ENCODE results near the gene OR10H5.
"Not testable (repeated sequence)": the region's sequence is repeated elsewhere in the genome, so short reads cannot be mapped to it uniquely, and the experiment has no call there.

Gene OR10H5

DNA sequence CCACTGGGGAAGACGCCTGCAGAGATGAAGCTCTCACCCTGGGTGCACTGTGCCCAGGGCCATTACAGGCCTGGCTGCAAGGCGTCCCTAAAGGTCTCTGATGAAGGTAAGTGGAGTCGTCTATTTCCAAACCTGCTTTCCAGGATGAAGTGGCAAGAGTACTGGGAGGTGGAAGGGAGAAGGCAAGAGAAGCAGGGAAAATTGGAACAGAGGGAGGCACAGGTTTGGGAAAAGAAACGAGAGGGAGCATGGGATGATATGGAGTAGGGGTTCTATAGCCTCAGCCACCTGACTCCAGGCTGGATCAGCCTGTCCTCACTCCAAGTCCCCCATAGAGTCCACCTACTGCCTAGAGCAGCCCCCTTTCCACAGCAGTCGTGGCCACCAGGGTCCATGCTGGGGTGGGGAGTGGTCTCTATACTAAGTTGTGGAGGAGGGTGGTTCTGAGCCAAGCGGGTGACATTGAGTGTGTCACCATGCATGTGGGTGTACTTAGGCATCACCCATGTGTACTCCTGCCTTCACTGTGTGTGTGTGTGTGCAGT lies at the start of gene OR10H5:
Gene OR10H5, plus strand, starts transcription at position 51 of the 545 bp plus-strand sequence. CDS start 6,388 bp downstream, outside the sequence.
- no peak for DNase-seq

DNA sequence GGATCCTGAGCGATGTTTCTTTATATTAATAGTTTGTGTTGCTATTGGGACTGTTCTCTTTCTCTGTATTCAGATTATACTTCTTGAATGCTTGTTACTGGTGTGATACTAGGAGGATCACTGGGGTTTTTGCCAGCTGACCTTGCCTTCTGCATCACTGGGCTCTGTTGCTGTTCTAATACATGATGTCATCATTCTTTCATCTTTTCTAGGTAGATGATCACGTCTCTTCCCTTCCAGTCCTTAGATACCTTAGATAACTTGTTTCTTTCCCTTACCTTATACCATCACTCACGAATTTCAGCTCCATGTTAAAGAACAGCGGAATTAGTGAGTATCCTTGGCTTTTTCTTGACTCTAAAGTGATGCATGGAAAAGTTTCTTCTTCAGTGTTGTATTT lies 49.7 kb upstream of the OR10H5 start, which contains the start of gene OR10H3:
Gene OR10H3, plus strand, starts transcription at position 264 of the 400 bp plus-strand sequence. CDS start 3,408 bp downstream, outside the sequence.
- no peak for DNase-seq

GRCh38 chr19:15740785-15741184 lies 46.7 kb upstream of the OR10H5 start:
- no peak for DNase-seq

DNA sequence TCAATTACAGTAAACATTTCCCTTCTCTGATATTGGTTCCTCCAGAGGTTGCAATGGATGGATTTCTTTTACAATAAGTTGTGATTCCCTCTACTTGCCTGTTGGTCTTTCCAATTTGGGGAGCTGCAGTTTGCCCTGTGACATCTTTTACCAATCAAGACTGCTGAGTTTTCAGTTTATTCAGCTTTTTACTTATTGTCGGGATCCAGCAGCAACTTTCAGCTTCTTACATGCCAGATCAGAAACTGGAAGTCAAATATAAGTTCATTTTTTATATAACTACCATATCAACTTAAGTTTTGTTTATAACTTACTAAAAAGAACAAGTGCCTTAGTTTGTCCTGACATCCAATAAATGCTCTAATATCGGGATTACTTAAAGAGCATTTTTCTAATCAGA lies 39.2 kb upstream of the OR10H5 start:
- no peak for DNase-seq

DNA sequence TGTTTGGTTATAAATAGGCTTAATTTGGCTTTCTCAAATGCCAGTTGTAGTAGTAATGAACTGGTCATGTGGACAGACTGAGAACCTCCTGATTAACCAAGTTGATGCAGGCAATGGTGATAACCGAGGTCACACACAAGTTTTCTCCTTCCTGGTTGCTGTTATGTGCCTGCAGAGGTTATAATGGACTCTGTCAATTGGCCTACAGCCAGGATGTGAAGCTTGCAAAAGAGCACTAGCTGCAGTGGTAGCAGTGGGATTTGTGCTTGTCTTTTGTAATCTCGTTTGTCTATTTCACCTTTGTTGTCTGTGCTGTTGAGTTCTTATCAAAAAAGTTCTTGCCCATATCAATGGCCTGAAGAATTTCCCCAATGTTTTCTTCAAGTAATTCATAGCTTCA lies 29.1 kb upstream of the OR10H5 start:
- DNase-seq = no peak

DNA sequence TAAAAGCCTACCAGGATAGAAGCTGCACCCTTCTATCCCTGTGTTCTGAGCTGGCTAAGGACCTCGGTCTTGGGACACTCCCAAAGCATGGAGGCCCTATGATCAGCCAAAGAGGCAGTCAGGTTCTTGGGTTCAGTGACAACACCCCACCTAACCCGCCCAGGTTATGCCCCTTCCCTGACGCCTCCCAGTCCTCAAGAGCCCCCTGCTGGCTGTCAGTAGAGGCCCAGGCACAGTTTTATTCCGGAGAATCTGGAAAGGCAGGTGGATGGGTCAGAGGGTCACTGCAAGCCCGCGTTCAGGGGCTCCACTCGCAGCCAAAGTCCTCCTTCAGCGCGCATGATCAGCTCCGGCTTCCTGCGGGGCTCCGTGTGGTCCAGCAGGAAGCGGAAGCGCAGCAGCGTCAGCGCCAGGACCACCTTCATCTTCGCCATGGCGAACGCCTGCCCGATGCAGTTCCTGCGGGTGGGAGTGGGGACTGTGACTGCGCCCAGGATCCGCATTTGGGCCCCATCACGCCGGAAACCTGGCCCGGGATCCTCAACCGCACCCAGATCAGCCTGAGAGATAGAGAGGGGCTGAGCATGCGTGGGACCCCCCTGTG lies 27.4 kb upstream of the OR10H5 start:
- DNase-seq = no peak

DNA sequence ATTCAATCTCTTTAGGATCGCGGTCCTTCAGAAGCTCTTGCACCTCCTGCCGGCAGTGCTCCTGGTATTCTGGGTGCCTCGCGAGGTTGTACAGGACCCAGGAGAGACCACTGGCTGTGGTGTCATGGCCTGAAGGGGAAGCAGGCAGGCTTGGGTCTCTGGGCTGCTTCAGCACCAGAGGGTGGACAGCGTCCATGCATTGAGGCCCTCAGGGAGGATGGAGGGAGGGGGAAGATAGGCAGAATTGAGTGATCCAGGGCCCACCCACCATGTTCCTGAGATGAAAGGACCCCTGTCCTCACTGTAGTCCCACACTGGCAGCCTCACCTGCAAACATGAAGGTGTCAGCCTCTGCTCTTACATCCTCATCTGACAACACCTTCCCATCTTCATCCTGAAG lies 17.9 kb upstream of the OR10H5 start:
- DNase-seq = no peak

DNA sequence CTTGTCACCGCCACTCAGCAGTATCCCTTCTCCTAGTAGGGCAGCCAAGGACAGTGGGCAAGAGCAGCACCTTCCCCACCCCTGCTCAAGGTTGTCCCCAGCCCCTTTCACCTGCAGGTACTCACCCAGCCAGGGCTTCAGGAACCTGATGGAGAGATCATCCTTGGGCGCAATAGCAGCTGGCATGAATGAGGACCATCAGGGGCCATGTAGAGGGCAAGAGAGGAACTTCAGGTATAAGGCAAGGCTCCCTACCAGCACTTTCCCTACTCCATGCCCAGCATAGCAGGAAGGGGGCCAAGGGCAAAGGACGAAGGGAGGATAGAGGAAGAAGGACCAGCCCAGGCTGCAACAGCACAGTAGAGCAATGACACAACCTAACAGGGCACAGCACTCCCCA lies 13.3 kb upstream of the OR10H5 start:
- DNase-seq = peak; percentile 1

GRCh38 chr19:15775249-15775648 lies 12.2 kb upstream of the OR10H5 start:
- peak; percentile 3 for DNase-seq

DNA sequence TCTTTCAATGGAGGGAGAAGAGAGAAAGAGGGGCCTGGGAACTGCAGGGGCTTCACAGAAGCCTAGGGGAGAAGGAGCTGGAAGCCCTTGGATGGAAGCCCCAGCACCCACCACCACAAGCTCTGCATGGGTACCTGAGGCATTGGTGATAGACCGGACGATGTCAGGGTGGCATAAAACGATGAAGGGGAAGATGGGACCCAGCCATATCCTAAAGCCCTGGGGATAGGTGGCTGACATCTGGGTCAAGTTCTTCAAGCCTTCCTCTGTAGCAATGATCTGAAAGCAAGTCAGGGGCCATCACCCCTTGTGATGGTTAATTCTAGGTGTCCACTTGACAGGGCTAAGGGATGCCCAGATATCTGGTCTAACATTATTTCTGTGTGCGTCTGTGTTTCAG lies 11.2 kb upstream of the OR10H5 start:
- no peak for DNase-seq

- DNase-seq = peak; percentile 7
Observed at GRCh38 chr19:15776991-15777970, 10.2 kb upstream of the OR10H5 start.

GRCh38 chr19:15779756-15780476 lies 7.5 kb upstream of the OR10H5 start:
- no peak for DNase-seq

GRCh38 chr19:15780610-15781418 lies 6.6 kb upstream of the OR10H5 start:
- no peak for DNase-seq

- no peak for DNase-seq
Observed at GRCh38 chr19:15781661-15782060, 5.8 kb upstream of the OR10H5 start.

DNA sequence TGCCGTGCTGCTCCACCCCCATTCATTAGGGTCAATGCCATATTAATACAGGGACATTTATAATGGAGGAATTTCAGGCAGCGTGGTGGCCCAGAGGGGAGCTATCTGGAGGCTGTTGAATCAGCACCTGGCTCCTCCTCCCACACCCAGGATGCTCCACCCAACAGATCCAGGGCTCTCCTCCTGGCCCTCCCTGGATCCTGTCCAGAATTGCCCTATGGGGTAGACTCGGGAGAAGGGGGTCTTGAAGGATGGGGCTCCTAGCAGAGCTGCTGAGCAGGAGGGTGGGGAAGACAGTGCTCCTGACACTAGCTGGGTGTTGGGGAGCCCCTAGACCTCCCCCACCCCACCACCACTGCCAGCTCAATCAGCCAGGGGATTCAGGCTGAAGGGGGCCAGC lies 5.2 kb upstream of the OR10H5 start:
- DNase-seq = no peak

GRCh38 chr19:15782896-15783295 lies 4.6 kb upstream of the OR10H5 start:
- not testable (repeated sequence) for DNase-seq

GRCh38 chr19:15788594-15789270 lies 1.3 kb downstream of the OR10H5 start:
- no peak for DNase-seq

GRCh38 chr19:15790096-15790495 lies 2.6 kb downstream of the OR10H5 start:
- DNase-seq = no peak

- DNase-seq = not testable (repeated sequence)
Observed at GRCh38 chr19:15794279-15794678, 6.8 kb downstream of the OR10H5 start.

DNA sequence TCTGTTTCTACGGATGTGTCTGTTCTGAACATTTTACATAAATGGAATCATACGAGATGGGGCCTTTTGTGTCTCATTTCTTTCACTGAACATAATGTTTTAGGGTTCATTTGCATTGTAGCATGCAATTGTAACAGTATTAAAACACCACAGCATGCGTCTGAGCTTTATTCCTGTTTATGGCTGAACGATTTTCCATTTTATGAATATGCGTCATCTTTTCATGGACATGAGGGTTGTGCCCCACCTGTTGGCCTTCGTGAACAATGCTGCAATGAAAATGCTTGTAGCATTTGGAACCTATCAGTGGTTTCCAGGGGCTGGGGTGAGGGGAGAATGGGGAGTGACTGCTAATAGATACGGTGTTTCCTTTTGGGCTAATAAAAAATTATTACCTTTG lies 22.9 kb downstream of the OR10H5 start:
- no peak for DNase-seq

GRCh38 chr19:15811476-15811875 lies 24.0 kb downstream of the OR10H5 start:
- DNase-seq = no peak
